B cell (primary cell): ENCODE results near the gene PARD3.

Experiments
- CTCF ChIP-seq: fragments of 200-600 bp; IDR thresholded peaks from one replicate; pipeline ENCODE4 v1.8.0; 2022; ENCODE audit warnings: antibody characterized with exemption, mild to moderate bottlenecking
- EZH2 ChIP-seq: IDR thresholded peaks from 2 replicates; pipeline ENCODE4 v1.6.1; 2012; ENCODE audit warnings: borderline replicate concordance, low read depth, mild to moderate bottlenecking, moderate library complexity, low read length; ENCODE audit not compliant: insufficient read depth, poor library complexity, severe bottlenecking

GRCh38 chr10:34789966-34790506 lies 25.1 kb downstream of the PARD3 start:
- TF ChIP-seq CTCF (no peak), EZH2 (no peak)
